Measurements from ENCODE around the gene ADCY2. TPM values are rescaled to one million over a fixed set of nuclear protein-coding genes. Genes with fewer than 3 reads are reported as not detected.

Gene ADCY2
- polyA plus RNA-seq, 4 donors, result 0.87 to 3.7 (median 2.2) TPM

DNA sequence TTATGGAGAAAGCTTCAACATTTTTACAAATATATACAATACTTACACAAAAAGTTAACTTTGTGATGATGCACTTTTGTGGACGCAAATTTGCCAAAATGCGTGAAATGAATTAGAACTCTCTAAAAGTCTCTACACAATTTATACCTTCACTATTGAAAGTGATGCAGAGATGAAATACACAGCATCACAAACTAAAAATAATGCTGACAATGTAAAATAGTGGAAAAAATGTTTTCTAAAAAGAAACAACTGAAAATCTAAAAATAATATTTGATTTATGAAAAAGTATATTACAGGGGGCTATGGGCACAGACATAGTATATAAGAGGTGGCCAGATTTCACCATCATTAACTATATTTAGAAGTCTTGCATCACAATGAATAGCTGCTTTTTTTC, 188.8 kb downstream of the ADCY2 start:
- no peaks in the 10 kb centered on the region for H3K4me1 ChIP-seq (ENCODE audit: control insufficient read depth in 3 of 3, insufficient read depth in 2 of 3, low read depth in 1 of 3, low read length in 2 of 3)
- H3K27me3 ChIP-seq (ENCODE audit: control insufficient read depth in 3 of 3, insufficient read depth in 3 of 3, low read length in 3 of 3), result no peaks in the 10 kb centered on the region
- no peak overlapping the region for H3K4me3 ChIP-seq (ENCODE audit: low read depth in 1 of 3, low read length in 3 of 3)
- no peaks in the 10 kb centered on the region for H3K36me3 ChIP-seq (ENCODE audit: control insufficient read depth in 3 of 3, insufficient read depth in 2 of 3, low read depth in 1 of 3, low read length in 3 of 3)
- H3K9me3 ChIP-seq (ENCODE audit: control insufficient read depth in 2 of 2, insufficient read depth in 1 of 2, low read depth in 1 of 2, low read length in 1 of 2), result no peaks in the 10 kb centered on the region
- H3K27ac ChIP-seq (ENCODE audit: low read depth in 1 of 3, low read length in 2 of 3), result no peak overlapping the region
- FAIRE-seq (no peak), DNase-seq (no peak)
- 93 to 97% (median 96%) methylated on average over 2 of the region's 2 CpGs for WGBS, 3 donors

DNA sequence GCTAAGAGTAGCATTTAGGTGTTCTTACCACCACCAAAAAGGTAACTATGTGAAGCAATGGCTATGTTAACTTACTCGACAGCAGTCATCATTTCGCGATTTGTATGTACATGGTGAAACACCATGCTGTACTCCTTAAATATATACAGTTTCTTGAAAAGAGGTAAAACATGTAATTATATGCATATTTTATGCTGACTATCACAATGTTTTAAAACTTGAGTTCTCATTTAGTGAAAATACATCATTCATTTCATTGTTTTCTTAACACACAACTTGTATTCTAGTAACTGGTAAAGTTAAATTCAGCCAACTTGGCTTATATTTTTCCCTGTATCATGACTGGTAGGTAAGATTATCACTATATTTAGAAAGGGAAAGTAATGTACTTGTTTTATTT, 189.9 kb downstream of the ADCY2 start:
- Histone ChIP-seq H3K4me1 (ENCODE audit: control insufficient read depth in 3 of 3, insufficient read depth in 2 of 3, low read depth in 1 of 3, low read length in 2 of 3) (no peaks in the 10 kb centered on the region), H3K9me3 (ENCODE audit: control insufficient read depth in 2 of 2, insufficient read depth in 1 of 2, low read depth in 1 of 2, low read length in 1 of 2) (no peaks in the 10 kb centered on the region), H3K4me3 (ENCODE audit: low read depth in 1 of 3, low read length in 3 of 3) (no peak overlapping the region), H3K27ac (ENCODE audit: low read depth in 1 of 3, low read length in 2 of 3) (no peak overlapping the region), H3K27me3 (ENCODE audit: control insufficient read depth in 3 of 3, insufficient read depth in 3 of 3, low read length in 3 of 3) (no peaks in the 10 kb centered on the region), H3K36me3 (ENCODE audit: control insufficient read depth in 3 of 3, insufficient read depth in 2 of 3, low read depth in 1 of 3, low read length in 3 of 3) (no peaks in the 10 kb centered on the region)
- 91 to 95% (median 95%) methylated on average over 3 of the region's 3 CpGs for WGBS, 3 donors
- no peak for FAIRE-seq
- no peak for DNase-seq

DNA sequence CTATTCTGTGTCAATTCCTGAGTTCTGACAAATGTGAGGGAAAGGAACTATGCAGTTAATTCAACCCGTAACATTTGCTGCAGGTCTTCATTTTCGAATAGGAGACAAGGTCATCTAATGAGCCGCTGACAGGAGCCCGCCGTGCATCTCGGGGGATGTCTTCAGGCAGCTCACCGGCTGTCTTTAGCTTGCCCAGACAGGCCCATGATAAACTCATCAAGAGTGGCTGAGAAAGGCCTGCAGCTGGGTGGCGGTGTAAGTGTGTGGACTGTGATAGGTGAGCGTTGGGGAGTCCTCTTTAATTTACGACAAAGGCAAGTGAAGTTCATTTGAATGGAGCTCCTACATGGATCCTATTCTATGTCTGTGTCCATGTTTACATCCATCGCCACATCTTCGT, 190.5 kb downstream of the ADCY2 start:
- no peaks in the 10 kb centered on the region for H3K4me1 ChIP-seq (ENCODE audit: control insufficient read depth in 3 of 3, insufficient read depth in 2 of 3, low read depth in 1 of 3, low read length in 2 of 3)
- FAIRE-seq (no peak), DNase-seq (no peak)
- no peak overlapping the region for H3K4me3 ChIP-seq (ENCODE audit: low read depth in 1 of 3, low read length in 3 of 3)
- no peaks in the 10 kb centered on the region for H3K27me3 ChIP-seq (ENCODE audit: control insufficient read depth in 3 of 3, insufficient read depth in 3 of 3, low read length in 3 of 3)
- no peaks in the 10 kb centered on the region for H3K9me3 ChIP-seq (ENCODE audit: control insufficient read depth in 2 of 2, insufficient read depth in 1 of 2, low read depth in 1 of 2, low read length in 1 of 2)
- 89 to 93% (median 91%) methylated on average over 12 of the region's 12 CpGs for WGBS, 3 donors
- no peak overlapping the region for H3K27ac ChIP-seq (ENCODE audit: low read depth in 1 of 3, low read length in 2 of 3)
- H3K36me3 ChIP-seq (ENCODE audit: control insufficient read depth in 3 of 3, insufficient read depth in 2 of 3, low read depth in 1 of 3, low read length in 3 of 3), result no peaks in the 10 kb centered on the region

DNA sequence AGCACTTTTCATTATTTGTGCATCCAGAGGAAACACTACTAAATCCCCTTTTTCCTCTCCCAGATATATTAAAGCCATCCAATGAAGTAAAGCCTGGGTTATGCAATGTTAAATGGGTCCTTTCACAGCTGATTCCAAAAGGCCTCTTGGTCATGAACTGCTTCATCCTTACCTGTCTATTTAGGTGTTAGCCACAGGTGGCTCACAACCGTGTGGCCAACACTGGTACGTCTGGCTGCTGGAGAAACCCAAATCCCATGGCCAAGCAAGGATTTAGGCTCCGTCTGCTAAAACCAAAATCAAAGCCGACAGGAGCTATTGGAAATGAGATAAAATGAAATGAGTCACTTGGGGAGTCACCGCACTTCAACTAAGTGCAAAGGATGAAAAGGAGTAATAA, 193.9 kb downstream of the ADCY2 start:
- no peaks in the 10 kb centered on the region for H3K36me3 ChIP-seq (ENCODE audit: control insufficient read depth in 3 of 3, insufficient read depth in 2 of 3, low read depth in 1 of 3, low read length in 3 of 3)
- H3K4me1 ChIP-seq (ENCODE audit: control insufficient read depth in 3 of 3, insufficient read depth in 2 of 3, low read depth in 1 of 3, low read length in 2 of 3), result no peaks in the 10 kb centered on the region
- 74 to 80% (median 77%) methylated on average over 5 of the region's 5 CpGs for WGBS, 3 donors
- FAIRE-seq (no peak), DNase-seq (no peak)
- no peaks in the 10 kb centered on the region for H3K9me3 ChIP-seq (ENCODE audit: control insufficient read depth in 2 of 2, insufficient read depth in 1 of 2, low read depth in 1 of 2, low read length in 1 of 2)
- no peak overlapping the region for H3K4me3 ChIP-seq (ENCODE audit: low read depth in 1 of 3, low read length in 3 of 3)
- no peaks in the 10 kb centered on the region for H3K27me3 ChIP-seq (ENCODE audit: control insufficient read depth in 3 of 3, insufficient read depth in 3 of 3, low read length in 3 of 3)
- H3K27ac ChIP-seq (ENCODE audit: low read depth in 1 of 3, low read length in 2 of 3), result no peak overlapping the region

- no peaks in the 10 kb centered on the region for H3K27me3 ChIP-seq (ENCODE audit: control insufficient read depth in 3 of 3, insufficient read depth in 3 of 3, low read length in 3 of 3)
- no peak overlapping the region for H3K27ac ChIP-seq (ENCODE audit: low read depth in 1 of 3, low read length in 2 of 3)
- FAIRE-seq (no peak), DNase-seq (peak in 1 of 2 donors; percentile 13)
- WGBS, 3 donors, result 48 to 54% (median 52%) methylated on average over 6 of the region's 6 CpGs
- no peaks in the 10 kb centered on the region for H3K4me1 ChIP-seq (ENCODE audit: control insufficient read depth in 3 of 3, insufficient read depth in 2 of 3, low read depth in 1 of 3, low read length in 2 of 3)
- no peaks in the 10 kb centered on the region for H3K9me3 ChIP-seq (ENCODE audit: control insufficient read depth in 2 of 2, insufficient read depth in 1 of 2, low read depth in 1 of 2, low read length in 1 of 2)
- no peak overlapping the region for H3K4me3 ChIP-seq (ENCODE audit: low read depth in 1 of 3, low read length in 3 of 3)
- H3K36me3 ChIP-seq (ENCODE audit: control insufficient read depth in 3 of 3, insufficient read depth in 2 of 3, low read depth in 1 of 3, low read length in 3 of 3), result no peaks in the 10 kb centered on the region
These were observed 197.0 kb downstream of the ADCY2 start for GRCh38 chr5:7592910-7593309.

GRCh38 chr5:7597059-7597642, 201.2 kb downstream of the ADCY2 start:
- H3K27ac ChIP-seq (ENCODE audit: low read depth in 1 of 3, low read length in 2 of 3), result no peak overlapping the region
- no peak for FAIRE-seq
- H3K27me3 ChIP-seq (ENCODE audit: control insufficient read depth in 3 of 3, insufficient read depth in 3 of 3, low read length in 3 of 3), result no peaks in the 10 kb centered on the region
- H3K9me3 ChIP-seq (ENCODE audit: control insufficient read depth in 2 of 2, insufficient read depth in 1 of 2, low read depth in 1 of 2, low read length in 1 of 2), result no peaks in the 10 kb centered on the region
- no peaks in the 10 kb centered on the region for H3K36me3 ChIP-seq (ENCODE audit: control insufficient read depth in 3 of 3, insufficient read depth in 2 of 3, low read depth in 1 of 3, low read length in 3 of 3)
- H3K4me3 ChIP-seq (ENCODE audit: low read depth in 1 of 3, low read length in 3 of 3), result no peak overlapping the region
- 67 to 75% (median 70%) methylated on average over 6 of the region's 6 CpGs for WGBS, 3 donors
- H3K4me1 ChIP-seq (ENCODE audit: control insufficient read depth in 3 of 3, insufficient read depth in 2 of 3, low read depth in 1 of 3, low read length in 2 of 3), result no peaks in the 10 kb centered on the region
- no peak for DNase-seq

DNA sequence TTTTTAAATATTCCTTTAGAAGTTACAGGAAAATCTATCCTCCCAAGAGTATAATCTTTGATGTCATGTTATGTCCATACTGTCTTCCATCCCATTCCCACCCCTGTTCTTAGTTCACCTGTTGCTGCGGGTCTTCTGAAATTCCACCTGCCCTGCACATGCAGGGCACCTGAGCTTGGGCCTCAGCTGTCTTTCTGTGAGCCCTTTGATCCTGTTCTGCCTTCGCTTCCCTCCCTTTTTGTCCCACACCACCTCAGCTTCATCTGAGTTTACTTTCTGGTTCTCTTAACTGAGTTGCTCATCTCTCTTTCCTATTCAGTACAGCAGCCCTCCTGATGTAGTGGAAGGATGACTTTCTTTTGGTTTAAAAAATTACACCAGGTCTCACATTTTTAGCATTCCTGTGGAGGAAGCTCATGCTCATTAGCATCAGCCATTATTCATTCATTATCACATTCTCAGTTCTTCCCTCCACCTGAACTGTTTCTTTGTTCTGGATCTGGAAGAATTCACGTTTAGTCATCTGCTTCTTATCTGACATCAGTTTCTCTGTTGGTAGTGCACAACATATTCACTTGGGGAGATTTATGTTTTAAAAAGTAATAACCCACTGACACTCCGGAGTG, 211.0 kb downstream of the ADCY2 start:
- 61 to 72% (median 70%) methylated on average over 4 of the region's 4 CpGs for WGBS, 3 donors
- no peak for DNase-seq
- H3K36me3 ChIP-seq (ENCODE audit: control insufficient read depth in 3 of 3, insufficient read depth in 2 of 3, low read depth in 1 of 3, low read length in 3 of 3), result no peaks in the 10 kb centered on the region
- no peaks in the 10 kb centered on the region for H3K4me1 ChIP-seq (ENCODE audit: control insufficient read depth in 3 of 3, insufficient read depth in 2 of 3, low read depth in 1 of 3, low read length in 2 of 3)
- H3K27me3 ChIP-seq (ENCODE audit: control insufficient read depth in 3 of 3, insufficient read depth in 3 of 3, low read length in 3 of 3), result no peaks in the 10 kb centered on the region
- peaks cover 0 to 8% of the 10 kb centered on the region in 2 donors for H3K9me3 ChIP-seq (ENCODE audit: control insufficient read depth in 2 of 2, insufficient read depth in 1 of 2, low read depth in 1 of 2, low read length in 1 of 2)
- no peak overlapping the region for H3K27ac ChIP-seq (ENCODE audit: low read depth in 1 of 3, low read length in 2 of 3)
- FAIRE-seq, result no peak
- no peak overlapping the region for H3K4me3 ChIP-seq (ENCODE audit: low read depth in 1 of 3, low read length in 3 of 3)

GRCh38 chr5:7608772-7609171, 212.8 kb downstream of the ADCY2 start:
- Histone ChIP-seq H3K27ac (ENCODE audit: low read depth in 1 of 3, low read length in 2 of 3) (no peak overlapping the region), H3K9me3 (ENCODE audit: control insufficient read depth in 2 of 2, insufficient read depth in 1 of 2, low read depth in 1 of 2, low read length in 1 of 2) (no peaks in the 10 kb centered on the region), H3K36me3 (ENCODE audit: control insufficient read depth in 3 of 3, insufficient read depth in 2 of 3, low read depth in 1 of 3, low read length in 3 of 3) (no peaks in the 10 kb centered on the region), H3K4me3 (ENCODE audit: low read depth in 1 of 3, low read length in 3 of 3) (no peak overlapping the region), H3K27me3 (ENCODE audit: control insufficient read depth in 3 of 3, insufficient read depth in 3 of 3, low read length in 3 of 3) (no peaks in the 10 kb centered on the region), H3K4me1 (ENCODE audit: control insufficient read depth in 3 of 3, insufficient read depth in 2 of 3, low read depth in 1 of 3, low read length in 2 of 3) (no peaks in the 10 kb centered on the region)
- DNase-seq, result no peak
- FAIRE-seq, result no peak

GRCh38 chr5:7609726-7610125, 213.8 kb downstream of the ADCY2 start:
- H3K4me3 ChIP-seq (ENCODE audit: low read depth in 1 of 3, low read length in 3 of 3), result no peak overlapping the region
- H3K36me3 ChIP-seq (ENCODE audit: control insufficient read depth in 3 of 3, insufficient read depth in 2 of 3, low read depth in 1 of 3, low read length in 3 of 3), result no peaks in the 10 kb centered on the region
- no peak overlapping the region for H3K27ac ChIP-seq (ENCODE audit: low read depth in 1 of 3, low read length in 2 of 3)
- no peaks in the 10 kb centered on the region for H3K27me3 ChIP-seq (ENCODE audit: control insufficient read depth in 3 of 3, insufficient read depth in 3 of 3, low read length in 3 of 3)
- 83 to 87% (median 86%) methylated on average over 1 of the region's 1 CpG for WGBS, 3 donors
- no peaks in the 10 kb centered on the region for H3K4me1 ChIP-seq (ENCODE audit: control insufficient read depth in 3 of 3, insufficient read depth in 2 of 3, low read depth in 1 of 3, low read length in 2 of 3)
- H3K9me3 ChIP-seq (ENCODE audit: control insufficient read depth in 2 of 2, insufficient read depth in 1 of 2, low read depth in 1 of 2, low read length in 1 of 2), result no peaks in the 10 kb centered on the region
- no peak for FAIRE-seq
- no peak for DNase-seq
